ENCODE results near the gene ASNSD1. TPM values are rescaled to one million over a fixed set of nuclear protein-coding genes. Genes with fewer than 3 reads are reported as not detected.

ASNSD1 gene
- total RNA-seq, 3 donors from 2014 or later (not counting 1 experiment from before 2014, with no cell fraction given): 17.5 to 30.4 (median 30.3) TPM

- no peak for TF ChIP-seq CTCF (IDR thresholded peaks at IDR 0.05)
- 94% methylated on average over 8 of the region's 9 CpGs for WGBS (ENCODE audit: insufficient coverage)
- H3K27ac Mint-ChIP-seq: no peak overlapping the region
These were observed 32.3 kb upstream of the ASNSD1 start for GRCh38 chr2:189628817-189629530.

GRCh38 chr2:189629531-189630453 is 31.5 kb upstream of the ASNSD1 start:
- Mint-ChIP-seq H3K36me3 (no peaks in the 10 kb centered on the region), H3K27me3 (ENCODE audit: low read depth in 2 of 2) (peaks cover 0 to 3% of the 10 kb centered on the region in 2 donors), H3K4me3 (no peak overlapping the region), H3K4me1 (peaks cover 0 to 3% of the 10 kb centered on the region in 2 donors), H3K27ac (no peak overlapping the region), H3K9me3 (no peaks in the 10 kb centered on the region)
- no peak overlapping the region for H3K4me3 ChIP-seq (ENCODE audit: low read length)
- H3K9me3 ChIP-seq (ENCODE audit: control insufficient read depth, insufficient read depth, low read length): no peaks in the 10 kb centered on the region
- WGBS (ENCODE audit: insufficient coverage): 93% methylated on average over 9 of the region's 10 CpGs
- no peaks in the 10 kb centered on the region for H3K27me3 ChIP-seq (ENCODE audit: control insufficient read depth, insufficient read depth, low read length)
- DNase-seq (no peak), ATAC-seq (no peak)
- H3K36me3 ChIP-seq (ENCODE audit: control insufficient read depth, insufficient read depth, low read length): no peaks in the 10 kb centered on the region
- TF ChIP-seq CTCF (IDR thresholded peaks at IDR 0.05): no peak
- intact Hi-C loops (cut with micrococcal nuclease): no loop called here
- H3K4me1 ChIP-seq (ENCODE audit: control insufficient read depth, insufficient read depth, low read length): no peaks in the 10 kb centered on the region
- no peak overlapping the region for H3K27ac ChIP-seq (ENCODE audit: low read length)

More at GRCh38 chr2:189628817-189629530, 32.3 kb upstream of the ASNSD1 start:
- H3K9me3 ChIP-seq (ENCODE audit: control insufficient read depth, insufficient read depth, low read length): no peaks in the 10 kb centered on the region
- H3K27me3 ChIP-seq (ENCODE audit: control insufficient read depth, insufficient read depth, low read length): no peaks in the 10 kb centered on the region
- H3K9me3 Mint-ChIP-seq: no peaks in the 10 kb centered on the region
- DNase-seq: no peak
- no peak overlapping the region for H3K27ac ChIP-seq (ENCODE audit: low read length)
- intact Hi-C loops (cut with micrococcal nuclease): no loop called here
- ATAC-seq: no peak
- H3K4me3 Mint-ChIP-seq: no peak overlapping the region
- H3K36me3 Mint-ChIP-seq: no peaks in the 10 kb centered on the region
- H3K4me3 ChIP-seq (ENCODE audit: low read length): no peak overlapping the region
- peaks cover 3 to 9% of the 10 kb centered on the region in 2 donors for H3K4me1 Mint-ChIP-seq
- peaks cover 0 to 3% of the 10 kb centered on the region in 2 donors for H3K27me3 Mint-ChIP-seq (ENCODE audit: low read depth in 2 of 2)
- no peaks in the 10 kb centered on the region for H3K36me3 ChIP-seq (ENCODE audit: control insufficient read depth, insufficient read depth, low read length)
- no peaks in the 10 kb centered on the region for H3K4me1 ChIP-seq (ENCODE audit: control insufficient read depth, insufficient read depth, low read length)

GRCh38 chr2:189631849-189632248 is 29.4 kb upstream of the ASNSD1 start:
- H3K4me1 Mint-ChIP-seq: no peaks in the 10 kb centered on the region
- no peak for TF ChIP-seq CTCF (IDR thresholded peaks at IDR 0.05)
- H3K27me3 ChIP-seq (ENCODE audit: control insufficient read depth, insufficient read depth, low read length): no peaks in the 10 kb centered on the region
- H3K36me3 Mint-ChIP-seq: no peaks in the 10 kb centered on the region
- no peaks in the 10 kb centered on the region for H3K9me3 ChIP-seq (ENCODE audit: control insufficient read depth, insufficient read depth, low read length)
- no peaks in the 10 kb centered on the region for H3K4me1 ChIP-seq (ENCODE audit: control insufficient read depth, insufficient read depth, low read length)
- ATAC-seq: no peak
- peaks cover 3 to 9% of the 10 kb centered on the region in 2 donors for H3K27me3 Mint-ChIP-seq (ENCODE audit: low read depth in 2 of 2)
- intact Hi-C loops (cut with micrococcal nuclease): no loop called here
- H3K27ac Mint-ChIP-seq: no peak overlapping the region
- H3K9me3 Mint-ChIP-seq: no peaks in the 10 kb centered on the region
- H3K4me3 ChIP-seq (ENCODE audit: low read length): no peak overlapping the region
- DNase-seq: no peak
- H3K4me3 Mint-ChIP-seq: no peak overlapping the region
- 92% methylated on average over 4 of the region's 4 CpGs for WGBS (ENCODE audit: insufficient coverage)
- no peaks in the 10 kb centered on the region for H3K36me3 ChIP-seq (ENCODE audit: control insufficient read depth, insufficient read depth, low read length)
- no peak overlapping the region for H3K27ac ChIP-seq (ENCODE audit: low read length)

Data from natural killer cell (primary cell).